Heart right ventricle (tissue), 16 donors: ENCODE measurements around the gene RRN3. TPM values are rescaled to one million over a fixed set of nuclear protein-coding genes. Genes with fewer than 3 reads are reported as not detected.
"Not testable (repeated sequence)": the region's sequence is repeated elsewhere in the genome, so short reads cannot be mapped to it uniquely, and the experiment has no call there.

ENCODE experiments used
- ATAC-seq, 8 donors: fragments of 200-7000 bp; cut with Tn5 transposase; one replicate each; pipeline ENCODE4 v1.9.1; 2020; ENCODE audit warnings: mild to moderate bottlenecking in 8 of 8, moderate library complexity in 8 of 8, moderate number of reproducible peaks in 1 of 8
- DNase-seq, 2 donors: peaks; one replicate each; pipeline ENCODE4 v3.0.0-alpha.2; 2020
- H3K27ac ChIP-seq, 10 donors: fragments of 200-600 bp; sonication (generic) in 2 of 10; one replicate each; pipeline versions ENCODE4 v1.5.0 to v1.8.0; 2020 to 2022; ENCODE audit warnings: mild to moderate bottlenecking in 3 of 10
- H3K27me3 ChIP-seq, 7 donors: fragments of 200-600 bp; one replicate each; pipeline ENCODE4 v1.8.0; 2021 to 2022; ENCODE audit warnings: mild to moderate bottlenecking in 2 of 7
- H3K36me3 ChIP-seq, 9 donors: fragments of 200-600 bp; sonication (generic) in 1 of 9; one replicate each; pipeline versions ENCODE4 v1.5.0 to v1.8.0; 2020 to 2022; ENCODE audit warnings: mild to moderate bottlenecking in 2 of 9
- H3K4me1 ChIP-seq, 9 donors: fragments of 200-600 bp; sonication (generic) in 1 of 9; one replicate each; pipeline versions ENCODE4 v1.5.0 to v1.8.0; 2020 to 2022; ENCODE audit warnings: mild to moderate bottlenecking in 4 of 9
- H3K4me3 ChIP-seq, 10 donors: fragments of 200-600 bp; sonication (generic) in 2 of 10; one replicate each; pipeline versions ENCODE4 v1.5.0 to v1.8.0; 2020 to 2022; ENCODE audit warnings: mild to moderate bottlenecking in 7 of 10, moderate library complexity in 2 of 10
- H3K9me3 ChIP-seq, 11 donors: fragments of 200-600 bp in 10 of 11; sonication (generic) in 2 of 11; one replicate each; pipeline versions ENCODE4 v1.5.0 to v1.8.0; 2013 to 2022; ENCODE audit warnings: mild to moderate bottlenecking in 2 of 11, control low read depth in 1 of 11, moderate library complexity in 1 of 11
- CTCF ChIP-seq, 9 donors: fragments of 200-600 bp; sonication (generic) in 2 of 9; IDR thresholded peaks; one replicate each; pipeline versions ENCODE4 v1.5.0 to v1.8.0; 2021 to 2022; ENCODE audit warnings: antibody characterized with exemption in 9 of 9, mild to moderate bottlenecking in 5 of 9, moderate library complexity in 1 of 9
- WGBS, 2 donors: extraction: QIAGEN DNeasy Blood & Tissue Kit; methylation state at CpG; one replicate each; pipeline ENCODE4 v1.1.7; 2013; ENCODE audit warnings: inconsistent platforms in 1 of 2; 5-methylcytosine and 5-hydroxymethylcytosine counted together
- intact Hi-C, 10 donors: fragments of 100-400 bp; cut with DNase I; formaldehyde crosslinking; loops; one replicate each; pipeline versions ENCODE4 v1.11.1 to v1.14.2; 2022
- polyA plus RNA-seq, 2 donors: library from polyadenylated mRNA; stranded (reverse); fragments of 200-250 nt; gene quantifications; one replicate each; pipeline ENCODE4 v1.2.3, GENCODE V29; 2013
- total RNA-seq, 10 donors: library from RNA; stranded (reverse); fragmentation: NEBNext Ultra II Directional in 3 of 10; extraction: Animal tissue kit (Norgen Biotek cat#: 25700) in 3 of 10; gene quantifications; one replicate each; pipeline versions ENCODE4 v1.2.1 to v1.2.4, GENCODE V29; 2021 to 2023
- donor health status: Arrhythmogenic right ventricular cardiomyopathy.
- donor health status: ischemic (EF 13 %, LVEDD 7.1; RV severe dilation, severe dysfunction).
- donor health status: healthy with polysubstance abuse.
- donor health status: DM: no; HTN: yes; CAD: no.
- donor health status: DM: no; HTN: no; CAD: no.
- donor health status: ischemic (EF 25% LVEDD 6.9; RV normal size, moderate dysfunction).
- donor health status: ischemic (EF 25% LVEDD 5.7; RV mildly dilated, moderate dysfunction).
- donor health status: healthy.
- donor health status: DM: yes; HTN: yes; CAD: no.
- donor health status: Ischemic cardiomyopathy.
- donor health status: ischemic (EF 35%, LVEDD 5.7; RV mildly dilated, moderate dysfunction).
- donor health status: nonischemic (EF 11% LVEDD 7.7; RV severe dilation, severe dysfunction).
- donor health status: DM: yes; HTN: yes; CAD: no.
- donor health status: PGD.
- donor health status: ischemic (EF 29% LVEDD 5.4; RV normal size, mild dysfunction).
- donor health status: nonischemic (EF 23%, LVEDD 6.1; RV moderate dilation, normal function).

Gene RRN3
- total and polyA plus RNA-seq, 12 donors = 9.9 to 31.9 (median 24.1) TPM

- H3K4me3 ChIP-seq = no peak overlapping the region
- no peak overlapping the region for H3K27ac ChIP-seq
- peaks cover 0 to 33% (median 7%) of the 10 kb centered on the region in 9 donors for H3K4me1 ChIP-seq
- TF ChIP-seq CTCF (IDR thresholded peaks at IDR 0.05) = no peak
- intact Hi-C loops = no loop called here
- H3K36me3 ChIP-seq = peaks cover 0 to 31% (median 0%) of the 10 kb centered on the region in 9 donors
- ATAC-seq (no peak), DNase-seq (no peak)
- WGBS, 2 donors = 88 to 91% methylated on average over 3 of the region's 3 CpGs
- H3K27me3 ChIP-seq = no peaks in the 10 kb centered on the region
- no peaks in the 10 kb centered on the region for H3K9me3 ChIP-seq
These were observed 44.4 kb downstream of the RRN3 start for GRCh38 chr16:15049581-15050180.

- intact Hi-C loops = no loop called here
- H3K27me3 ChIP-seq = no peaks in the 10 kb centered on the region
- no peaks in the 10 kb centered on the region for H3K9me3 ChIP-seq
- DNase-seq (no peak), ATAC-seq (no peak)
- no peak overlapping the region for H3K27ac ChIP-seq
- H3K36me3 ChIP-seq = peaks cover 0 to 54% (median 0%) of the 10 kb centered on the region in 9 donors
- H3K4me1 ChIP-seq = peaks cover 0 to 17% (median 5%) of the 10 kb centered on the region in 9 donors
- TF ChIP-seq CTCF (IDR thresholded peaks at IDR 0.05) = no peak
- WGBS, 2 donors = 96 to 97% methylated on average over 21 of the region's 21 CpGs
- H3K4me3 ChIP-seq = no peak overlapping the region
These were observed 47.2 kb downstream of the RRN3 start for GRCh38 chr16:15046692-15047376.

GRCh38 chr16:15045270-15045669, 48.8 kb downstream of the RRN3 start:
- ATAC-seq, H3K27ac ChIP-seq, intact Hi-C loops, H3K4me3 ChIP-seq, H3K9me3 ChIP-seq, DNase-seq, H3K27me3 ChIP-seq: not testable (repeated sequence)
- peaks cover 0 to 68% (median 6%) of the 10 kb centered on the region in 9 donors for H3K36me3 ChIP-seq
- H3K4me1 ChIP-seq = peaks cover 0 to 25% (median 11%) of the 10 kb centered on the region in 9 donors
- 87 to 92% methylated on average over 9 of the region's 9 CpGs for WGBS, 2 donors

- DNase-seq (no peak), ATAC-seq (no peak)
- Histone ChIP-seq H3K4me1 (peaks cover 0 to 17% (median 11%) of the 10 kb centered on the region in 9 donors), H3K4me3 (no peak overlapping the region), H3K27ac (no peak overlapping the region), H3K36me3 (peaks cover 0 to 78% (median 15%) of the 10 kb centered on the region in 9 donors), H3K27me3 (no peaks in the 10 kb centered on the region), H3K9me3 (no peaks in the 10 kb centered on the region)
- no peak for TF ChIP-seq CTCF (IDR thresholded peaks at IDR 0.05)
- intact Hi-C loops = no loop called here
- 90 to 94% methylated on average over 11 of the region's 11 CpGs for WGBS, 2 donors
These were observed 49.8 kb downstream of the RRN3 start for GRCh38 chr16:15044286-15044685.

GRCh38 chr16:15043344-15043743, 50.7 kb downstream of the RRN3 start:
- H3K36me3 ChIP-seq = peaks cover 0 to 87% (median 25%) of the 10 kb centered on the region in 9 donors
- H3K9me3 ChIP-seq = no peaks in the 10 kb centered on the region
- peaks cover 0 to 17% (median 11%) of the 10 kb centered on the region in 9 donors for H3K4me1 ChIP-seq
- intact Hi-C loops = no loop called here
- TF ChIP-seq CTCF (IDR thresholded peaks at IDR 0.05) = no peak
- no peak for DNase-seq
- H3K27me3 ChIP-seq = no peaks in the 10 kb centered on the region
- WGBS, 2 donors = 94 to 96% methylated on average over 5 of the region's 5 CpGs
- H3K4me3 ChIP-seq = no peak overlapping the region
- no peak overlapping the region for H3K27ac ChIP-seq
- no peak for ATAC-seq
